H1 (cell line): ENCODE data around the gene PSMC1. TPM values are rescaled to one million over a fixed set of nuclear protein-coding genes. Genes with fewer than 3 reads are reported as not detected.

ENCODE experiments used
- ASH2L ChIP-seq: fragments of 200-600, 300-600 bp; sonication (generic); IDR thresholded peaks from one replicate; pipeline ENCODE4 v1.7.1; 2017; ENCODE audit warnings: low read length
- EGR1 ChIP-seq: IDR thresholded peaks from 2 replicates; pipeline ENCODE4 v1.6.1; 2011; ENCODE audit warnings: low read depth, low read length, borderline replicate concordance
- HDAC6 ChIP-seq: IDR thresholded peaks from one replicate; pipeline ENCODE4 v1.7.1; 2012; ENCODE audit warnings: low read depth, mild to moderate bottlenecking, inconsistent platforms, low read length, moderate library complexity
- MAFK ChIP-seq: IDR thresholded peaks from 2 replicates; pipeline ENCODE4 v1.6.1; 2012; ENCODE audit warnings: low read depth, mild to moderate bottlenecking, improper control_type of control experiment, low read length
- POU5F1 ChIP-seq: IDR thresholded peaks from 2 replicates; pipeline ENCODE4 v1.6.1; 2011; ENCODE audit warnings: low read depth, mild to moderate bottlenecking, low read length, moderate library complexity
- SIX5 ChIP-seq: IDR thresholded peaks from 2 replicates; pipeline ENCODE4 v1.6.1; 2011; ENCODE audit warnings: mild to moderate bottlenecking, low read depth, low read length
- ZNF274 ChIP-seq: IDR thresholded peaks from 2 replicates; pipeline ENCODE4 v1.7.0; 2012; ENCODE audit warnings: low read length, borderline replicate concordance; ENCODE audit errors: extremely low read depth
- polyA plus RNA-seq, 7 experiments: library from polyadenylated mRNA; depleted of rRNA in 3 of 7; stranded (reverse) in 5 of 7; unstranded in 2 of 7; fragments of >200 nt in 5 of 7; fragments of 200-250 nt in 2 of 7; gene quantifications; 1 replicate in 5 of 7; 2 replicates in 1 of 7; 4 replicates in 1 of 7; pipeline versions ENCODE4 v1.2.1 to v1.2.3, GENCODE V29; 2011 to 2013; ENCODE audit warnings: missing spikeins in 2 of 7, mixed read lengths in 2 of 7
- total RNA-seq: library from RNA; stranded (reverse); fragmentation: NEBNext Ultra II Directional; extraction: Animal tissue kit (Norgen Biotek cat#: 25700); gene quantifications from 2 replicates; pipeline ENCODE4 v1.2.1, GENCODE V29; 2021
- TF ChIP-seq, protein P1 (sequence below): fragments of 300-600 bp; sonication (generic); IDR thresholded peaks from 2 replicates; pipeline ENCODE4 v1.7.1; 2012; ENCODE audit warnings: low read length, moderate library complexity, mild to moderate bottlenecking, inconsistent platforms; ENCODE audit not compliant: insufficient replicate concordance
- TF ChIP-seq, protein P2 (sequence below): IDR thresholded peaks from 2 replicates; pipeline ENCODE4 v1.6.1; 2012; ENCODE audit warnings: low read length, inconsistent platforms

PSMC1 gene
- total and polyA plus RNA-seq, 2 of the 8 experiments (the other 6 are each of a cell fraction or from before 2014, with no cell fraction given): 46.2 to 99.6 TPM

DNA sequence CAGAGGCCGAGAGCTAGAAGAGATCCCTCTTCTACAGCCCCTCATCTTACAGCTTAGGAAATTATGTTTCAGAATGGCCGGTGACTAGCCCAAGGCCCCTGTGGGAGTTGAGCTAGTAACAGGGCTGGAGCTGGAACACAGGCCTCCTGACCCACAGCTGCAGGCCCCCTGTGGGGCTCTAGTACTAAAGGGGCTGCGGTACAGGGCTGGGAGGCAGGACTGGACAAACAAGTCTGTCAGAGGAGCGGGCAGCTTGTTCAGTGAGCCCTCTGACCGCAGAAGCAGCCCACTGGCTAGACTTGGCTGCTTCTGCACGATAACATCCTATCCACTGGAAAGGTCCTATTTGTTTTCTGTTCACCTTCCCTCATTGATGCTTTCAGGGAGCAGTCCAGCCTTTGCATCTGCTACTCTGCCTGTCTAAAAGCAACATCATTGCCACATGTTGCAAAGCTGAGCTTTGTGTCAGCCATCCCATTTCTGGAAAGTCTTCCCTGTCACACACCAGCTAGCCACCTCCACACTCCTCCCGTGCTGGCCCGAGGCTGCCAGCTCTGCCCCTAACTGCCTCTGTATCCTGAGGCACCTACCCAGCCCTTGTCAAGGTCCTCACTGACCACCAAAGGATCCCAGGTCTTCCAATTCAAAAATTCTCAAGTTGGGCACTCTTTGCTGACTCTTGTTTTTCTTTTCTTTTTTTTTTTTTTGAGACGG lies 10.2 kb downstream of the PSMC1 start (continued):
- TF ChIP-seq, protein P1, sequence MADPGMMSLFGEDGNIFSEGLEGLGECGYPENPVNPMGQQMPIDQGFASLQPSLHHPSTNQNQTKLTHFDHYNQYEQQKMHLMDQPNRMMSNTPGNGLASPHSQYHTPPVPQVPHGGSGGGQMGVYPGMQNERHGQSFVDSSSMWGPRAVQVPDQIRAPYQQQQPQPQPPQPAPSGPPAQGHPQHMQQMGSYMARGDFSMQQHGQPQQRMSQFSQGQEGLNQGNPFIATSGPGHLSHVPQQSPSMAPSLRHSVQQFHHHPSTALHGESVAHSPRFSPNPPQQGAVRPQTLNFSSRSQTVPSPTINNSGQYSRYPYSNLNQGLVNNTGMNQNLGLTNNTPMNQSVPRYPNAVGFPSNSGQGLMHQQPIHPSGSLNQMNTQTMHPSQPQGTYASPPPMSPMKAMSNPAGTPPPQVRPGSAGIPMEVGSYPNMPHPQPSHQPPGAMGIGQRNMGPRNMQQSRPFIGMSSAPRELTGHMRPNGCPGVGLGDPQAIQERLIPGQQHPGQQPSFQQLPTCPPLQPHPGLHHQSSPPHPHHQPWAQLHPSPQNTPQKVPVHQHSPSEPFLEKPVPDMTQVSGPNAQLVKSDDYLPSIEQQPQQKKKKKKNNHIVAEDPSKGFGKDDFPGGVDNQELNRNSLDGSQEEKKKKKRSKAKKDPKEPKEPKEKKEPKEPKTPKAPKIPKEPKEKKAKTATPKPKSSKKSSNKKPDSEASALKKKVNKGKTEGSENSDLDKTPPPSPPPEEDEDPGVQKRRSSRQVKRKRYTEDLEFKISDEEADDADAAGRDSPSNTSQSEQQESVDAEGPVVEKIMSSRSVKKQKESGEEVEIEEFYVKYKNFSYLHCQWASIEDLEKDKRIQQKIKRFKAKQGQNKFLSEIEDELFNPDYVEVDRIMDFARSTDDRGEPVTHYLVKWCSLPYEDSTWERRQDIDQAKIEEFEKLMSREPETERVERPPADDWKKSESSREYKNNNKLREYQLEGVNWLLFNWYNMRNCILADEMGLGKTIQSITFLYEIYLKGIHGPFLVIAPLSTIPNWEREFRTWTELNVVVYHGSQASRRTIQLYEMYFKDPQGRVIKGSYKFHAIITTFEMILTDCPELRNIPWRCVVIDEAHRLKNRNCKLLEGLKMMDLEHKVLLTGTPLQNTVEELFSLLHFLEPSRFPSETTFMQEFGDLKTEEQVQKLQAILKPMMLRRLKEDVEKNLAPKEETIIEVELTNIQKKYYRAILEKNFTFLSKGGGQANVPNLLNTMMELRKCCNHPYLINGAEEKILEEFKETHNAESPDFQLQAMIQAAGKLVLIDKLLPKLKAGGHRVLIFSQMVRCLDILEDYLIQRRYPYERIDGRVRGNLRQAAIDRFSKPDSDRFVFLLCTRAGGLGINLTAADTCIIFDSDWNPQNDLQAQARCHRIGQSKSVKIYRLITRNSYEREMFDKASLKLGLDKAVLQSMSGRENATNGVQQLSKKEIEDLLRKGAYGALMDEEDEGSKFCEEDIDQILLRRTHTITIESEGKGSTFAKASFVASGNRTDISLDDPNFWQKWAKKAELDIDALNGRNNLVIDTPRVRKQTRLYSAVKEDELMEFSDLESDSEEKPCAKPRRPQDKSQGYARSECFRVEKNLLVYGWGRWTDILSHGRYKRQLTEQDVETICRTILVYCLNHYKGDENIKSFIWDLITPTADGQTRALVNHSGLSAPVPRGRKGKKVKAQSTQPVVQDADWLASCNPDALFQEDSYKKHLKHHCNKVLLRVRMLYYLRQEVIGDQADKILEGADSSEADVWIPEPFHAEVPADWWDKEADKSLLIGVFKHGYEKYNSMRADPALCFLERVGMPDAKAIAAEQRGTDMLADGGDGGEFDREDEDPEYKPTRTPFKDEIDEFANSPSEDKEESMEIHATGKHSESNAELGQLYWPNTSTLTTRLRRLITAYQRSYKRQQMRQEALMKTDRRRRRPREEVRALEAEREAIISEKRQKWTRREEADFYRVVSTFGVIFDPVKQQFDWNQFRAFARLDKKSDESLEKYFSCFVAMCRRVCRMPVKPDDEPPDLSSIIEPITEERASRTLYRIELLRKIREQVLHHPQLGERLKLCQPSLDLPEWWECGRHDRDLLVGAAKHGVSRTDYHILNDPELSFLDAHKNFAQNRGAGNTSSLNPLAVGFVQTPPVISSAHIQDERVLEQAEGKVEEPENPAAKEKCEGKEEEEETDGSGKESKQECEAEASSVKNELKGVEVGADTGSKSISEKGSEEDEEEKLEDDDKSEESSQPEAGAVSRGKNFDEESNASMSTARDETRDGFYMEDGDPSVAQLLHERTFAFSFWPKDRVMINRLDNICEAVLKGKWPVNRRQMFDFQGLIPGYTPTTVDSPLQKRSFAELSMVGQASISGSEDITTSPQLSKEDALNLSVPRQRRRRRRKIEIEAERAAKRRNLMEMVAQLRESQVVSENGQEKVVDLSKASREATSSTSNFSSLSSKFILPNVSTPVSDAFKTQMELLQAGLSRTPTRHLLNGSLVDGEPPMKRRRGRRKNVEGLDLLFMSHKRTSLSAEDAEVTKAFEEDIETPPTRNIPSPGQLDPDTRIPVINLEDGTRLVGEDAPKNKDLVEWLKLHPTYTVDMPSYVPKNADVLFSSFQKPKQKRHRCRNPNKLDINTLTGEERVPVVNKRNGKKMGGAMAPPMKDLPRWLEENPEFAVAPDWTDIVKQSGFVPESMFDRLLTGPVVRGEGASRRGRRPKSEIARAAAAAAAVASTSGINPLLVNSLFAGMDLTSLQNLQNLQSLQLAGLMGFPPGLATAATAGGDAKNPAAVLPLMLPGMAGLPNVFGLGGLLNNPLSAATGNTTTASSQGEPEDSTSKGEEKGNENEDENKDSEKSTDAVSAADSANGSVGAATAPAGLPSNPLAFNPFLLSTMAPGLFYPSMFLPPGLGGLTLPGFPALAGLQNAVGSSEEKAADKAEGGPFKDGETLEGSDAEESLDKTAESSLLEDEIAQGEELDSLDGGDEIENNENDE: no peak
- TF ChIP-seq SIX5 (no peak), ZNF274 (no peak), ASH2L (no peak), POU5F1 (no peak), MAFK (no peak), EGR1 (no peak), HDAC6 (no peak)
- TF ChIP-seq, protein P2, sequence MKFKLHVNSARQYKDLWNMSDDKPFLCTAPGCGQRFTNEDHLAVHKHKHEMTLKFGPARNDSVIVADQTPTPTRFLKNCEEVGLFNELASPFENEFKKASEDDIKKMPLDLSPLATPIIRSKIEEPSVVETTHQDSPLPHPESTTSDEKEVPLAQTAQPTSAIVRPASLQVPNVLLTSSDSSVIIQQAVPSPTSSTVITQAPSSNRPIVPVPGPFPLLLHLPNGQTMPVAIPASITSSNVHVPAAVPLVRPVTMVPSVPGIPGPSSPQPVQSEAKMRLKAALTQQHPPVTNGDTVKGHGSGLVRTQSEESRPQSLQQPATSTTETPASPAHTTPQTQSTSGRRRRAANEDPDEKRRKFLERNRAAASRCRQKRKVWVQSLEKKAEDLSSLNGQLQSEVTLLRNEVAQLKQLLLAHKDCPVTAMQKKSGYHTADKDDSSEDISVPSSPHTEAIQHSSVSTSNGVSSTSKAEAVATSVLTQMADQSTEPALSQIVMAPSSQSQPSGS: no peak
